Hippocampal formation (tissue), 2 donors: ENCODE data around the gene FABP3.
"Not testable (repeated sequence)": the region's sequence is repeated elsewhere in the genome, so short reads cannot be mapped to it uniquely, and the experiment has no call there.

Experiments used
- DNase-seq, 2 donors: peaks; one replicate each; lab custom pipeline; 2025; lab: John Stamatoyannopoulos, UW

The FABP3 gene

DNA sequence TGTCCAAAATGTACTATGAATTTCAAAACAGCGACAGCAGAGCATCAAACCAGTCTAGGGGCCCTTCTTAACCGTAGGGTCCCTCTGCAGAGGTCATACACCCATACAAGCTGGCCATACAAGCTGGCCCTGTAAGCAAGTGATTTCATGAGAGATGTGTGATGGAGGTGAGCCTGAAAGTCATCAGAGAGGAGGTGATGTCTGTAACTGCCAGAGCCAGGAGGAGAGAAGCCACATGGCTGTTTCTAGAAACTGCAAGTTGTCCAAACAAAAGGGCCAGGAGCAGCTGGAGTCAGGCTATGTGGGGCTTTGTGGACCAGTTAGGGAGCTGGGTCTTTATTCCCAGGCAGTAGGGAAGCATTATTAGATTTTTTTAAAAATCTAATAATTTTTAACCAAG lies 25.4 kb upstream of the FABP3 start:
- DNase-seq, result no peak

DNA sequence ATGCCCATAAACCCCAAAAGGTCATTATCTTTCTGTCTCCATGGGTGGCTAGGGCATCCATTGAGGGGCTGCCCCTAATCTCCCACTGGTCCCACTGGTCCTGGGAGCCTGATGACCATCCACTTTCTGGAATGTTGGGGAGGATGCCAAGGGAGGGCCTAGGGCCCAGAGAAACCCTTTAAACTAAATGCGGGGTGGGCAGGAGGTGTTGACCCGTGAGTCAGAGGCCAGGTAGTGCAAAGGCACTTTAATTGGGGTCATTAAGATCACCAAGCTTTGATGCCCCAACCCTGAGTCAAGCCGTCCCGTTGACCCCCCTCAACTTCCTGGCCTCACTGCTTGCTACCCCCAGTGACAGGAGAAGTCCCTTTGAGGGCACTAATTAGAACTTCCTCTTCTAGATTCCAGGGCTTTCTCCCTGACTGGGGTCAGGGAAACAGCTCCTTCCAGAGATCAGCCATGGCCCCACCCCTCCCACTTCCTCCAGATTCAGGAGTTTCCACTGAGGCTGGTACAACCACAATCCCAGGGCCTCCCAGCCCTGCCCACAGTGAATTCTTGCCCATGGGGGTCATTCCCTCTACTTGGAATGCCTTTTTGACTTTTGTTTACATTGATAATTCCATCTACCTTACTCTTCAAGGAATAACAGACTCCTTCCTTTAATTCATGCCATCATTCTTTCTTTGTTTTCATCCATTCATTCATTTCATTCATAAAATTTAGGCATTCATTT lies 24.7 kb upstream of the FABP3 start:
- no peak for DNase-seq

DNA sequence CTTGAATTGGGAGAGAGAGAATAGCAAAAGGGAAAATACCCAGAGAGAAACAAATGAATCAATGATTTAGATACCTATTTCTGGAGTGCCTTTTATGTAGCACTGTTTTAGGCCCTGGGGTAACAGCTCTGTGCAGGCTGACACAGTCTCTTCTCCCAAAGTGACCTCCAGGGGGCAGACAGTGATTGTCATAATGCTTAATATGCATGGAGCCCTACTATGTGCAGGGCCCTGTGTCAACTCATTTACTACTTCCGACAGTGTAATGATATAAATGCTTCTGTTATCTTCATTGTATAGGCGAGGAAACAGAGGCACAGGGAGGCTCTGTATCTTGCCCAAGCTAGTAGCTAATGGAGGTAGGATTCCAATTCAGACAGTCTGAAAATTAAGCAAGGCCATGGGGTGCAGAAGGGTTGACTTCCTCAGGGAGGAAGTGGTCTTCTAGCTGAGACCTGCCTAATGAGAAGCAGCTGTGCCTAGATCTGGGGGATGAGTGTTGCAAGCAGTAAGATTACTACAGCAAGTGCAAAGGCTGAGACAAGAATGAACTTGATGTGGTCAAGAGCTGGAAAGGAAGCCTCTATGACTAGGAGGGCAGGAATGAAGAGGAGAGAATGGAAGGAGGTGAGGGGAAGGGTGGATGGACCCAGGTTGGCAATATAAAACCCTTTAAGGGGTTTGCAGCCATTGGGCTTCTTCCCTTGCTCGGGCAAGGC lies 23.9 kb upstream of the FABP3 start:
- no peak for DNase-seq

DNA sequence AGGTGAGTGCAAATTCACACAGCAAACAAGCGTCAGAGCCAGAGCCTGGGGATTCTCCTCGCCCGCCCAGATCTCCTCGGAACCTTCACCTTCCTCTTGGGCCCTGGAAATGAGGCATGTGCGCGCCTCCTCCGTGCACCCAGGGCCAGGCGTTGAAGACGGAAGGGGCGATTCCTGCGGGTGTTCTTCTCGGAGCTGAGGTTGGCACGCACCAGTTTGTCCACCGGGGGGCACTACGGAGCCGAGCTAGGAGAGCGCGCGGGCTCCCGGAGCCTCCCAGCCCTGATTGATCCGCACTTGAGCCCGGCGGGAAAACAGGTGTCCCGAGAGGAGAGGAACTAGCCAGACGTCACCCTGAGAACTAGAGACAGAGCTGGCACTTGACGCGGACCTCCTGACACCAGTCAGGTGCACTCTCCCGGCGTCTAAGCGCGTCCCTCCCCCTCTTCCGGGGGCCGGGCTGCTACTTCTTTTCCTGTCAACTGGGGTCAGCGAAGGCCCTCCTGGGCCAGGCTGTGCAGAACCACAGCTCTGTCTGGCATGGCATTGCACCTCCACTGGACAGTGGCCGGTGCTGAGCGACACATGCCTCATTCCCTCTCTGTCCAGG lies 21.8 kb upstream of the FABP3 start:
- peak; percentile 24 to 65 for DNase-seq

DNA sequence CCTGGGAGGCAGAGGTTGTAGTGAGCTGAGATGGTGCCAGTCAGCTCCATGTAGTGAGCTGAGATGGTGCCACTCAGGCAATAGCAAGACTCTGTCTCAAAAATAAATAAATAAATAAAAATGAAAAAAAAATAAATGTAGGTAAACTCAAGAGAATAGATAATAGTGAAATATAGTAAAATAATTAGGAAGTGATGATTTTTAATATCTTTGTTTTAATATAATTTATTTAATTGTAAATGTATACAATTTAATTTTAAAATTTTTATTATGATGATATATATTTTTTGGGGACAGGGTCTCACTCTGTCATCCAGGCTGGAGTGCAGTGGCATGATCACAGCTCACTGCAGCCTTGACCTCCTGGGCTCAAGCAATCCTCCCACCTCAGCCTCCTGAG lies 20.6 kb upstream of the FABP3 start:
- no peak for DNase-seq

DNA sequence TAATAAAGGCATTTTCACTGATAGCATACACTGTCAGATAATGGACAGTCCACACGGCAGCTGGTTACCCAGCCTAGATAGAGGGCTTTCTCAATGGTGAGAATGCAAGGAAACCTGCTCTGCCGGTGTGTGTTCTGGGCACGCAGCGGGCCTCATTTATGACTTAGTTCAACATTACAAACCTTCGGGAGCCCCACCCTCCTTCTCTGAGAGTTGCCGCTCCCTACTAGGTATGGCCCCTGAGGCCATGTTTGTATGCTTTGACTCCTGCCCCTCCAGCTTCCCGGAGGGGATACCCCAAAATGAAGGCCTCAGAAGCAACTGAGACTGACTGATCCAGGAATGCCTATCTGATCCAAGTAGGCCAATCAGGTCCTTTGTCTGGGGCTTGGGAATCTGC lies 17.2 kb upstream of the FABP3 start:
- DNase-seq, result no peak

DNA sequence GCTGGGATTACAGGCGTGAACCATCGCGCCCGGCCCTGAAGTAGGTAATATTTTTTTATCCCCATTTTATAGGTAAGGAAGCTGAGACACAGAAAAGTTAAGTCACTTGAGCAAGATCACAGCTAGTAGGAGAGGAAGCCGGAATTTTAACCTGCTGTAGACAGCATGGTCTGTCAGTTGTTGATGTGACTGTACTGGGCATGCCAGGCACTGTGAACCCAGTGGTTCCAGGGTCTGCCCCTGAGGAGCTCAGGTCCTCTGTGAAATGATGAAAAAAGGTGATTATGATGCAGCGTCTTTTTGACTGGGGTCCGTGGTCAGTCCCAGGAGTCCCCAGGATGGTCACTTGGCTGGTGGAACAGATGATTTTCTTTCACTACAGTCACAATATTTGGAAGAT lies 16.7 kb upstream of the FABP3 start:
- no peak for DNase-seq

DNA sequence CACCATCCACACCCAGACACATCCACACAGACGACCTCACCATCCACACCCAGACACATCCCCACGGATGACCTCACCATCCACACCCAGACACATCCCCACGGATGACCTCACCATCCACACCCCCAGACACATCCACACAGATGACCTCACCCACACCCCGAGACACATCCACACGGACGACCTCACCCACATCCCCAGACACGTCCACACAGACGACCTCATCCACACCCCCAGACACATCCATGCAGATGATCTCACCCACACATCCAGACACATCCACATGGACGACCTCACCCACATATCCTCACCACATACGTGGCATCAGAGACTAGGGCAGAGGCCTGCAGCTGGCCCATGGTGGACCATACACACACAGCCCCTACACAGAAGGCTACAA lies 14.7 kb upstream of the FABP3 start:
- no peak for DNase-seq

DNA sequence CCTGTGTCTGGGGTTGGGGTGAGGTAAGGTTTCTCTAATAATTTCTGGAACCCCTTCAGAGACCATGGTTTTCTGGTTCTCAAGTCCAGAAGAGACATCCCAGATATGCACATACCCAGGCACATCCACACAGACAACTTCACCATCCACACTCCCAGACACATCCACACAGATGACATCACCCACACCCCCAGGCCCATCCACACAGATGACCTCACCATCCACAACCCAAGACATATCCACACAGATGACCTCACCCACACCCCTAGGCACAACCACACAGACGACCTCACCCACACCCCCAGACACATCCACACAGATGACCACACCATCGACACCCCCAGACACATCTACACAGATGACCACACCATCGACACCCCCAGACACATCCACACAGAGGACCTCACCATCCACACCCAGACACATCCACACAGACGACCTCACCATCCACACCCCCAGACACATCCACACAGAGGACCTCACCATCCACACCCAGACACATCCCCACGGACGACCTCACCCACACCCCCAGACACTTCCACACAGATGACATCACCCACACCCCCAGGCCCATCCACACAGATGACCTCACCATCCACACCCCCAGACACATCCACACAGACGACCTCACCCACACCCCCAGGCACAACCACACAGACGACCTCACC lies 13.8 kb upstream of the FABP3 start:
- DNase-seq, result not testable (repeated sequence)

DNA sequence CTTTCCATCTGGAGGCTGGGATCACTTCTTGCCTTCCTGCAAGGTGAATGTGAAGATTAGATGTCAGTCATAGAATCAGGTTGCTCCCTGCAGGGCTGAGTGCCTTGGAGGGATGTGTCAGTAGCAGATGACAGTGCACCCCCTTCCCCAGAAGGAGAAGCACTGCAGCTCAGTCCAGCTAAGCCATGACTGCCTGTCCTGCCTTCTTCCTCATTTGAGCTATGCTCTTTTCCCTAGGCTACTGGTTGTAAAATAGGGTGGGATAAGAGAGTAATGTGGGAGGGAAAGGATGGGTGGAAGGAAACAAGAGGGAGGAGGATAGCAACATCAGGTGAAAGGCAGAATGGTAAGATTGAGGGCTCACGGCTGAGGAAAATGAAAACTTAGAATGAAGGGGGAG lies 11.1 kb upstream of the FABP3 start:
- no peak for DNase-seq

DNA sequence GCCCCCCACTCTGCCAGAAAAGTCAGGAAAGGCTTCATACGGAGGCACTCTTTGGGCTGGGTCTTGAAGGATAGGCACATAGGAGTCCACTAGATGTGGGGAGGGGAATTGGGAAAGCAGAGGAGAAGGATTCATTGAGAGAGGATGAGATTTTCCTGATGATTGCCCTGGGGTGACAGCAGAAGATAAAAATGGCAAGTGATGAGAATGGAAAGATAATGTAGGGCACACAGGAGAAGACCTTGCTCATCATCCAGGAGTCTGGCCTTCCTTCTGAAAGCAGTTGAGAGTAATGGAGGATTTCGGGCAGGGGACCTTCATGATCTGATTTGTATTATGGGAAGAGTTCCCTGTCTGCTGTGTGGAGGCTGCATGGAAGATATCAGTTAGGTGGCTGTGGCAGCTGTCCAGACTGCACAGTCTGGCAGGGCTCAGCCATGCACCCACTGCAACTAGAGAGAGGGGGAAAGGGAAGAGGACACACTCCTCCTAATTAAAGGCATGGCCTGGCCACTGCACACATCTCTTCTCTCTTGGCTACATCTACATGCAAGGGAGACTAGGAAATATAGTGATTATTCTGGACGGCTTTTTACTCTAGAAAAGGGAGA lies 9.6 kb upstream of the FABP3 start:
- no peak for DNase-seq

DNA sequence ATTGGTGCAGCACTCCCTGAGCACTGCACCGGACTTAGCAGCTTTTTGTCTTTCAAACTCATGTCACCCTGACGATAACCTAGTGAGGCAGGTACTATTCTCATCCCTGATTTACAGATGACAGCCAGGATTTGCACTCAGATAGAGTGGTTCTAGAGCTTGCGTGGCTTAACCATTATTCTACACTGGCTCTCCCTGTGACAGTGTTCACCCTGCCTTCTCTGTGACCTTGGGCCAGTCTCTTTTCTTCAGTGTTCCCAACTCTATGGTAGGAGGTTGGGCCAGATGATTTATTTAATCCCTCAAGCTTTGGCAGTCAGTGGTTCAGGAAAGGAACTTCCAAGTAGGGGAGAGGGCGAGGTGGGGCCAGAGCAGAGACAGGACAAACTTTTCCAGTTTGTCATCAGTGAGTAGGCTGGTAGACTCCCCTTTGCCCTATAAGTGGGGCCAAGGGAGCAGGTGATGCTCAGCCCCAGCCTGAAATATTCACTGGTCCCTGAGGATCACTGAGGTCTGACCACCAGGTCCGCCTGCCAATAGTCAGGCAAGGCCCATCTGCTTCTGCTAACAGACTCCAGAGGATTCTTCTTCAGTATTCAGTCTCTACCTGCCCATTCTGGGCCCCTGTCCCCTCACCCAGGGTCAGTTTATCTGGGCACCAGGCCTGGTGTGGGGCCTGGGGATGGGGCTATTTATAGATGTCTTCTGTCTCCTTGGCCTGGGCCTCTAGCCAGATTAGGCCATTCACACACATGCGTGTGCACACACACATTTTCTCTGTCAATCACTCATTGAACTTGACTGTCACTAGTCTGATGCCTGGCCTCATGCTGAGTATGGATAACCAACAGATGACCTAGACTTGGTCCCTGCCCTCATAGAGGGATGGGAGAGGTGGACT lies 8.8 kb upstream of the FABP3 start:
- no peak for DNase-seq

DNA sequence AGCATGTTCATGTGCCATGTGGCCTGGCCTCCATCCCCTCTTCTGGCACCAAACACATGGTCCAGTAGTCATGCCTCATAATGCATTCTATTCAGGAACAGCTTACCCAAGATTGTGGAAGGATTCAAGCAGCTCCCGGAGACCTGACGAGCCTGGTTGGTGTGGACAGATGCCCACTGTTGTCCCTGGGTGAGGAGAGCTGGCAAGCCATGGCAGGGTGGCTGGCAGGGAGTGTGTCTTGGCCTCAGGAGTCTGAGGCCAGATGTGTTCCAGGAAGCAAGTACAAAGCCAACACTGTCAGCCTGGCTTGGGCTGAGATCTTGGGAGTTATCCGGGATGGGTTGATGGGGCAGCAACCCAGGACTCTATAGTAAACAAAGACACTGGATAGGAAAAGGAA lies 7.3 kb upstream of the FABP3 start:
- peak in 1 of 2 donors; percentile 48 for DNase-seq

DNA sequence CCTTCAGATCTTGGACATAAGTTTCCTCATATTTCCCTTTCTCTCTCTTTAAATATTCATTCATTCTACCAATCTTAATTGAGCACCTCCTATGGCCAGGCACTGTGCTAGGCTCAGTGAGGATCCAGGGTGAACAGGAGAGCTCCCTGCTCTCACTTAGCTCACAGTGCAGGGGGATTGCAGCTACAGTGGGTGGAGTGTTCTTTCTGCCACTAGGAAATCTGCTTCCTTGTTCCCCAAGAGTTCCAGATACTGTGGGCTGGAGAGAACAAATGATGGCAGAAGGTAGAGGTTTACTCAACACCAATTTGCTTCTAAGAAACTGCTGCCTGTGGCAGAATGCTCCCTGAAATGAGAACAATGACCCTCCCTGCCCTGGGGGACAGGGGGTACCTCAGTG lies 5.1 kb upstream of the FABP3 start:
- no peak for DNase-seq

DNA sequence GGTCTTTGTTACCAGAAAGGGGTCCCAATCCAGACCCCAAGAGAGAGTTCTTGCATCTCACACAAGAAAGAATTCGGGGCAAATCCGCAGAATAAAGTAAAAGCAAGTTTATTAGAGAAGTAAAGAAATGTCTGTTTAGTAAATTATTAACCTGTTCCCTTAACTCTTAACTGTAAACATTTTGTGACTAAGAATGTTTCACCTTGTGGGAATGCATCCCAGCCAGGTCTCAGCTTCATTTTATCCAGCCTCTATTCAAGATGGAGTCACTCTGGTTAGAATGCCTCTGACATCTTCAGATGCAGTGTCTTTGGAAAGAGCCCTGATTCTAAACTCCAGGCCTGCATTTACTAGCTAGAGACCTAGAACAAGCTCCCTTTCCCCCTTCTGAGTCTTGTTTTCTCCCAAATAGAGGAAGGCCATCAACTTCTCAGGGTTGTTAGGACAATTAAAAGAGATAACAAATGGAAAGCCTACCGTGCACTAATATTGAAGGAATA lies 4.5 kb upstream of the FABP3 start:
- DNase-seq, result no peak

DNA sequence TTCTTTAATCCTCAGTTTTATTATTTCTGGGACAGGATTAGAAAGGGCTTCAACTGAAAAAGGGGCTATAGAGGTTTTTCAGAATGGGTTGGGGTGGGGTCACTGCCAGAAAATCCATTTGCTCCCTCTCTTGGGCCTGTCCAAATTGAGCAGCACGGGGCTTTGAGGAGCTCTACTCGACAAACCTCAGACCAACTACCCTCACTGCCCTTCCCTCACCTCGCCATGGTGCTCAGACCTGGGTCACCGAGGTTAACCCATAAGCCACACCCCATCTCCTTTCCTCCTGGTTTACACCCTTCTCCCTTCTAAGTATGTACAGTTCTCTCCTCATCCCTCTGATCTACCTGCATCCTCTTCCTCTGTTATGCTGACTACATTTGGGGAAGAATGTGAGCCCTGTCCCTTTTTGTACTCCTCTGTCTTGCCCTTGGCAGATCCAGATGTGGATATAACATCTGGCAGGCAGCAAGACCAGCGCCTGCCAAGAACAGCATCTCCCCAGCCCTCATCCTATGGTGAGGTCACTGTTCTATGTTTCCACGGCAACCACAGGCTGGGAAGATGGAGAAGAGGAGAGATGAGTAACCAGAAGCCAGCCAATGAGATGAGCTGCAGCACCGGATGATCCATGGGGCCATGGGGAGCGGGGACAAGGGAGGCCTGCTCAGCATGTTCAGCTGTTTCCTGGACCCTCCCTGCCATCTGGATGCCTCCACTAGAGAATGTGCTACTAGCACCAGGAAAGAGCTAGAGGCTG lies 3.7 kb upstream of the FABP3 start:
- peak; percentile 85 to 90 for DNase-seq

DNA sequence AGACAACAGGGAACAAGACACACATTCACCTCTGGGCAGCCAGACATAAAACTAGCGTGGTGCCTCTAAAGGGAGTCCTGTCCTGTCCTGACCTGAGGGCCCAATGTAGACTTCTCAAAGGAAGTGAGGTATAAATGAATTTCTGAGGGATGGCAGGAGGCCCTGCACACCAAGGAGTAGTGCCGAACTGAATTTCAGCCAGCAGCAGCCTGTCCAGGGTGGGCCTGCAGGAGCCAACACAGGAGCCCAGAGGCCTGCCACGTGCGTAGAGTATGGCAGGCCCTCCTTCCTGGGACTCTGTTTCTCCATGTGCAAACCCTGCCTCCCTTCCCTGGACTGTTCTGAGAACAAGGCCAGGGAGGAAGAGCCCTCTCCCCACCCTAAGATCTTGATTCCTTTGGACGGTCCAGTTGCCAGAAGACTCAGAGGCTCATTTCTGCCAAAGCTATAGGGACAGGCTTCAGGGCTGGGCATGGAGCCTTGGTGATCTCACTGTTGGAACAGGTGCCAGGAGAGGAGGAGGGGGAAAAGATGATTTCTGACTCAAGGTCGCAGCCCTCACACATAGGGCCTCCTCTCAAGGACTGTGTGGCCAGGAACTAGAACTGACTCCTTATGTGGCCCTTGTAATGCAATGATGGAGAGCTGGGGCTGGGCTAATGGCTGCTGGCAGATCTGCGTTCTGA lies 1.8 kb upstream of the FABP3 start:
- DNase-seq, result no peak

DNA sequence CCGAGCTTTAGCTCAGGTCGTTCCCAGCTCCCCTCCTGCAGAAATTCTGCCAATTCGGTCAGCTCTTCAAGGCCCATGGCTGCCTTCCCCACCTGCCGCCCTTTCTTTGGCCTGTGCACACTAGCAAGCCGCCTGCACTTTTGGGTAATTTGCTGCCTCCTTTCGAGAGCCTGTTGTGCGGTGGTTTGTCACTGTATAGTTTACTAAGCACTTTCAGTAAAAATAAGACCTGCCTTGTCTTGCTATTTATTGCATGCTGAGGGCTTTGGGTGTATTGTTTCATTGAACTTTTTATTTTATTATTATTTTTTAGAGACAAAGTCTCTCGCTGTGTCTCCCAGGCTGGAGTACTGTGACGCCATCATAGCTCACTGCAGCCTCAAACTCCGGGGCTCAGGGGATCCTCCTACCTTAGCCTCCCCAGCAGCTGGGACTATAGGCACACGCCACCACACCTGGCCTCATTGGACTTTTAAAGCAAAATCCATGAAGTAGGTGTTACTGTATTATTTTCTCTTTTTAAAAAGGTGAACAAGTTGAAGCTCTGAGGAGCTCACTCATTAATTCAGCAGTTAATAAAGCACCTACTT lies 1.1 kb upstream of the FABP3 start:
- DNase-seq, result no peak

DNA sequence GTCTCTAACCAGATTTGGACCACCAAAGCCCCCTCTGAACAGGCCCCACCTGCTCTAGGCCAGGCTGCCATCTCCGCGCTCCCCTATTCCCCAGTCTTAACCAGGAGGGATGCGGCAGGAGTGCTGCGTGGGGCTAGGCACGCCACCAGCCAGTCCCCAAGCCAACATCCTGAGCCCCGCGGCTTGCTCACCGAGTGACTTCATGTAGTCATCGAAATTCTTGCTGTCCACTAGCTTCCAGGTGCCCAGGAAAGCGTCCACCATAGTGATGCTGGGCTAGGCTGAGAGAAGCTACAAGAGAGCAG lies 173 bp downstream of the FABP3 start:
- DNase-seq, result no peak

DNA sequence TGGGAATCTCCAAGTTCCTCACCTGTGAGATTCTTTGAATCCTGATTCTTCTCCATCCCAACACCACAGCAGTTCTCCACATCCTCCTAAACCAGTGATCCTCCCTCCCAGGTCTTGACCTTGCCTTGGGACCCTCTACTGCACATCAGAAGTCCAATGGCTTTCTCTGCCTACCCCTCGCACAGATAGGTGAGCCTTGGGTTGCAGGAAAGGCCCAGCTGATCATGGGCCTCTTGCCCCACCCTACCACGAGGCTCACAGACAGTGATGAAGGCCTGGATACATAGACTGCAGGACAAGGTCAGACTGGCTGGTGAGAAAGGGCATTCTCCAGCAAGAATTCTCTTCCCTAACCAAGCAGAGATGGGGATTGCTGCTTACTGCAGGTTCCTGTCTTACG lies 825 bp downstream of the FABP3 start:
- DNase-seq, result no peak
